Epithelial cell of proximal tubule (primary cell): Measurements from ENCODE around the gene NTN1. TPM values are rescaled to one million over a fixed set of nuclear protein-coding genes. Genes with fewer than 3 reads are reported as not detected.

ENCODE experiments used
- DNase-seq: peaks from one replicate; pipeline ENCODE4 v3.0.0-alpha.2; 2011; ENCODE audit warnings: low read depth
- H3K4me3 ChIP-seq: 2 replicates; pipeline ENCODE4 v1.5.1; 2011; ENCODE audit warnings: low read depth, mild to moderate bottlenecking, low read length
- total RNA-seq: library from RNA; depleted of rRNA; stranded (reverse); fragments of >200 nt; gene quantifications from 2 replicates; pipeline ENCODE4 v1.2.3, GENCODE V29; 2015
- TF ChIP-seq, protein P1 (sequence below): conservative IDR thresholded peaks from 2 replicates; pipeline ENCODE4 v1.5.1; 2012; ENCODE audit warnings: low read depth, mild to moderate bottlenecking, low read length

Gene NTN1
- total RNA-seq, 1 donor from 2014 or later = 1.3 TPM

DNA sequence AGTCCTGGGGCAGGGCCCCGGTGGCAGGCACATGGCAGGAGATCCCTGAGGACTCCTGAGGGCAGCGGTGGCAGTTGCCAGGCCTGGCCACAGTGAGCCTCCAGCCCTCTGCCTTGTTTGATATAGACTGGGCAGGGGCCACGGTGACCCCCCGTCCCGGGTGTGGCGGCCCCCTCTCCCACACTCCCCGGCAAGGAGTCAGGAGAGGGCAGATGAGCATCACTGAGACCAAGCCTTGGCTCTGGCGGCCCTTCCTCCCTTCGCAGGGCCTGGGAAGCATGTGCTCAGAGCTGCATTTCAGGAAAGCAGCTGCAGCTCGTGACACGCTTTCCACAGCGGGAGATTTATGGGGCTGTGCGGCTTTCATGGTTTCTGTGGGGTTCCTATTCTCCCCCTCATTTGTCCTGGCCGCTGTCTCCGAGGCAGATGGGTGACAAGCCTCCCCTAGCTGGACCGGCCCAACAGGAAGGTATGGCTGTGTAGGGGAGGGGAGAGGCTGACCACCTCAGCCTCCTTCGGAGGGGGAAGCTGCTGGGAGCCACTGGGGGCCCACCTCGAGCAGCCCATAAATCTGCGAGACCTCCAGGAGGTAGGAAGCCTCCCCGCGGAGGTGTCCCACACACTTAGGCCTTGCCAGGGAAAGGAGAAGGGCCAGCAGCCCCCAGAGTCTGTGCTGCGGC lies 211.4 kb downstream of the NTN1 start:
- H3K4me3 ChIP-seq = no peak overlapping the region
- TF ChIP-seq, protein P1, sequence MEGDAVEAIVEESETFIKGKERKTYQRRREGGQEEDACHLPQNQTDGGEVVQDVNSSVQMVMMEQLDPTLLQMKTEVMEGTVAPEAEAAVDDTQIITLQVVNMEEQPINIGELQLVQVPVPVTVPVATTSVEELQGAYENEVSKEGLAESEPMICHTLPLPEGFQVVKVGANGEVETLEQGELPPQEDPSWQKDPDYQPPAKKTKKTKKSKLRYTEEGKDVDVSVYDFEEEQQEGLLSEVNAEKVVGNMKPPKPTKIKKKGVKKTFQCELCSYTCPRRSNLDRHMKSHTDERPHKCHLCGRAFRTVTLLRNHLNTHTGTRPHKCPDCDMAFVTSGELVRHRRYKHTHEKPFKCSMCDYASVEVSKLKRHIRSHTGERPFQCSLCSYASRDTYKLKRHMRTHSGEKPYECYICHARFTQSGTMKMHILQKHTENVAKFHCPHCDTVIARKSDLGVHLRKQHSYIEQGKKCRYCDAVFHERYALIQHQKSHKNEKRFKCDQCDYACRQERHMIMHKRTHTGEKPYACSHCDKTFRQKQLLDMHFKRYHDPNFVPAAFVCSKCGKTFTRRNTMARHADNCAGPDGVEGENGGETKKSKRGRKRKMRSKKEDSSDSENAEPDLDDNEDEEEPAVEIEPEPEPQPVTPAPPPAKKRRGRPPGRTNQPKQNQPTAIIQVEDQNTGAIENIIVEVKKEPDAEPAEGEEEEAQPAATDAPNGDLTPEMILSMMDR = no peak

DNA sequence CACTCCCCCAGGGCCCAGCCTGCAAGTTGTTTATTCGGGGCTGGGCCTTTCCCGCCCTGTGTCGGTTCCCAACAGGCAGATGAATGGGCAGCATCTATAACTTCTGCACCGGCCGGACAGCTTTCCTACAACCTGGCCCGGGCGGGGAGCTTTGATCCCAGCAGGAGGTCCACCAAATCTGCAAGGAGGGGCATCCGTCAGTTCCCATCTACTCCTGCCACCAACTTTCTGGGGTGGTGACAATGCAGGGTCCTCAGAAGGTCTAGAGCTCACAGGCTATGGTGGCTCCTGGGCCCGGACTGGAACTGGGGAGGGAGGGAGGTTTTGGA lies 211.9 kb downstream of the NTN1 start:
- no peak for DNase-seq
- TF ChIP-seq, protein P1 = no peak
- no peak overlapping the region for H3K4me3 ChIP-seq

More for the DNA sequence above, 211.4 kb downstream of the NTN1 start:
- DNase-seq = no peak

GRCh38 chr17:9233761-9234160 lies 212.5 kb downstream of the NTN1 start:
- DNase-seq = no peak

GRCh38 chr17:9234389-9234945 lies 213.2 kb downstream of the NTN1 start:
- TF ChIP-seq, protein P1 = no peak
- DNase-seq = no peak
- no peak overlapping the region for H3K4me3 ChIP-seq

More at GRCh38 chr17:9233761-9234160, 212.5 kb downstream of the NTN1 start:
- TF ChIP-seq, protein P1 = no peak
- H3K4me3 ChIP-seq = no peak overlapping the region

GRCh38 chr17:9235346-9235745 lies 214.0 kb downstream of the NTN1 start:
- no peak for DNase-seq
- H3K4me3 ChIP-seq = no peak overlapping the region
- TF ChIP-seq, protein P1 = no peak

DNA sequence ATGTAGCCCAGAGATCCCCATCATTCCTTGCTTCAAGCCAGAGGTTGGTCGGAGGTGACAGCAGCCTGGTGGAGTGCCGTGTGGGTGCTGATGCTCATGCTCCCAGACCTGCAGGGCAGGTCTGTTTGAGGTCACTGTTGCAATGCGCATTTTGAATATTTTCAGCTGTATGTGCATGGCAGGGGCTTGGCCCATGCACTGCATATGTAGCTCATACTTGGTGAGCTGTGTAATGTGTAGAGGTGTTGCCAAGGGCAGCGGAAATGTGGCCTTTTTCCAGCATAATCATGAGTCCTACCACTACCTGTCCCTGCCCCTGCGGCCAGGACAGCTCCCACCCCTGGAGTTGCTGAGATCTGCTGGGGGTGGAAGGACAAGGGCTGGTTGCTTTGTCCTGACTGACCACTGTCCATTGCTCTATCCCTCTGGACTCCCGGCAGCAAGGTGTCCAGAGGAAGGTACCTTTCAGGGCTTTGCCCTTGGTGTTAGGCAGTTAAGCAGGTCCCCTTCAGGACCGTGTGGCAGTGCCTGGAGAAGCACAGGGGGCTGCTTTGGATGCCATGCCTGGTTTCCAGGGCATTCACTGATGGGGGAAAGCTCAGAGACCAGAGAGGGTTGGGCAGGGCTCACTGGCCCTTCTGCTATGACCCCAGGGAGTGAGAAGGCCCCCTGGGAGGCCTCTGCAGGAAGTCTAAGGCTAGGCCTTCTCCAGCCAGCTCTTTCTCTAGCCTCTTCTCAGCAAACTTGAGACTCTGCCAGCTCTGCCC lies 215.2 kb downstream of the NTN1 start:
- TF ChIP-seq, protein P1 = no peak
- no peak overlapping the region for H3K4me3 ChIP-seq
- DNase-seq = no peak

- no peak overlapping the region for H3K4me3 ChIP-seq
- DNase-seq = no peak
These were observed 215.7 kb downstream of the NTN1 start for GRCh38 chr17:9237053-9237410.

More at GRCh38 chr17:9237053-9237410, 215.7 kb downstream of the NTN1 start:
- TF ChIP-seq, protein P1 = no peak
